Measurements from ENCODE around the gene ZNF555. TPM values are rescaled to one million over a fixed set of nuclear protein-coding genes. Genes with fewer than 3 reads are reported as not detected.

The ZNF555 gene
- total RNA-seq: 4.0 and 6.6 TPM in 2 replicates

GRCh38 chr19:2840794-2841791, at the start of gene ZNF555:
Gene ZNF555 (plus strand): TSS chr19:2841475. CDS start chr19:2841573, 98 bp downstream.

GRCh38 chr19:2819540-2820111, 21.6 kb upstream of the ZNF555 start, which contains the start of gene ZNF554:
Gene ZNF554 (plus strand): TSS chr19:2819868. CDS start chr19:2820072, 204 bp downstream.

GRCh38 chr19:2867025-2867991, 26.0 kb downstream of the ZNF555 start, which contains the start of gene ZNF556:
Gene ZNF556 (plus strand): TSS chr19:2867335. CDS start chr19:2867422, 87 bp downstream.

GRCh38 chr19:2900296-2901252, 59.3 kb downstream of the ZNF555 start, which contains the start of gene ZNF57:
Gene ZNF57 (plus strand): TSS chr19:2900928. CDS start chr19:2901046, 118 bp downstream.

Other genes with a start within 250 kb of the ZNF555 start
- gene GNG7, start 138.8 kb upstream of the ZNF555 start, total RNA-seq: 0.58 and 0.68 TPM in 2 replicates
- 3.7 and 9.1 TPM in 2 replicates for gene DIRAS1, start 120.1 kb upstream of the ZNF555 start, total RNA-seq
- 33.2 and 40.5 TPM in 2 replicates for gene SLC39A3, start 101.5 kb upstream of the ZNF555 start, total RNA-seq
- gene SGTA, start 58.2 kb upstream of the ZNF555 start, total RNA-seq: 48.1 and 51.0 TPM in 2 replicates
- 53.5 and 76.2 TPM in 2 replicates for gene THOP1, start 56.0 kb upstream of the ZNF555 start, total RNA-seq
- 3.0 and 3.1 TPM in 2 replicates for gene ZNF554, start 21.6 kb upstream of the ZNF555 start, total RNA-seq
- under 0.01 TPM in 1 of 2 replicates, not detected in the other for gene ZNF556, start 25.9 kb downstream of the ZNF555 start, total RNA-seq
- 3.1 and 4.1 TPM in 2 replicates for gene ZNF57, start 59.5 kb downstream of the ZNF555 start, total RNA-seq
- 0.43 and 1.9 TPM in 2 replicates for gene ZNF77, start 103.5 kb downstream of the ZNF555 start, total RNA-seq
- 1.6 TPM in 1 of 2 replicates, not detected in the other for gene TLE6, start 136.1 kb downstream of the ZNF555 start, total RNA-seq
- gene TLE2, start 187.8 kb downstream of the ZNF555 start, total RNA-seq: 11.7 and 13.1 TPM in 2 replicates
- gene TLE5, start 221.0 kb downstream of the ZNF555 start, total RNA-seq: 229 and 330 TPM in 2 replicates